ENCODE measurements around the gene CMSS1. TPM values are rescaled to one million over a fixed set of nuclear protein-coding genes. Genes with fewer than 3 reads are reported as not detected.

Gene CMSS1
- polyA plus RNA-seq (ENCODE audit: insufficient read length in 12 of 12): 10 to 100 TPM in 11 of 12 donors, not detected in 1; 21.0 to 39.9 (median 29.5) TPM
- long read RNA-seq, donor 1, partial matches to known transcripts: 6 of 6 reads
- long read RNA-seq, donor 1, other reads (novel, unspliced or antisense): 0 of 6 reads
- long read RNA-seq, donor 2, partial matches to known transcripts: 48 of 49 reads
- long read RNA-seq, donor 2, other reads (novel, unspliced or antisense): 0 of 49 reads
- long read RNA-seq, donor 3, partial matches to known transcripts: 16 of 21 reads
- long read RNA-seq, donor 3, other reads (novel, unspliced or antisense): 5 of 21 reads
- long read RNA-seq, donor 4: 0 reads
- long read RNA-seq, donor 5, partial matches to known transcripts: 124 of 125 reads
- long read RNA-seq, donor 5, other reads (novel, unspliced or antisense): 0 of 125 reads
- long read RNA-seq, donor 6: 0 reads
- long read RNA-seq, donor 7, partial matches to known transcripts: 58 of 58 reads
- long read RNA-seq, donor 7, other reads (novel, unspliced or antisense): 0 of 58 reads
- long read RNA-seq, donor 8: 0 reads
- long read RNA-seq, donor 9: 0 reads
- long read RNA-seq, donor 10, partial matches to known transcripts: 10 of 11 reads
- long read RNA-seq, donor 10, other reads (novel, unspliced or antisense): 0 of 11 reads
- long read RNA-seq, donor 11, partial matches to known transcripts: 72 of 72 reads
- long read RNA-seq, donor 11, other reads (novel, unspliced or antisense): 0 of 72 reads

DNA sequence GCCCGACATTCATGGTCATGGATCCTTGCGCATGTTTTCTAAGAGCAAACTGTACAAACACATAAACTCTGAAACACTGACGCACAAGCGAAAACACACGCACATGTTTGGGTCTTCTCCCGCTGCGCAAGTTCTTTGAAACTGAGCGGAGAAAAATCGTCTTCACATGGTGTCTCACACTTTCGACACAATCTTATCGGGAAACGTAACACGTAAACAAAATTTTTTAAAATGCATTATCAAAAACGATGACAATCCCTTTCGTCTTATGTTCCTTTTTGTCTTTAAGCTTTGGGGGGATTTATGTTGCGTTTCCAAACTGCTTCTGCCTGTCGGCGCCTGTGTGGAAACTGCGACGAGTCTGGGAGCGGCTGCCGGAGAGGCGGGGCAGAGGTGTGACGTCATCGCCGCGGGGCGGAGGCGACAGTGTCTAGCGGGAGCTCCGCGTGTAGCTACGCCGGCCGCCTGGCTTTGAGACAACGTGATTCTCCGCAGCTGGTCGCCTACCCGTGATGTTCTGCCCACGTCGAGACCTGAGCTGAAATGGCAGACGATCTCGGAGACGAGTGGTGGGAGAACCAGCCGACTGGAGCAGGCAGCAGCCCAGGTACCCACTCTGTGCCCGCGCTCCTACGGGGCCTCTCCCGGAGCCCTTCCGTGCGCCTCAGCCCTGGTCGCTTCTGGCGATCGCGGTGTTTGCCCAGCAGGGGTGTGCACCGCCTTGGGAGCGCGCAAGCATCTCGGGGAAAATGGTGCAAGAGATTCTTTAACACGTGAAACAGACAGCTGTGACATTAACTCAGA lies at the start of gene CMSS1:
TSS of gene CMSS1 (plus strand) at position 426 of the 804 bp plus-strand sequence.
- peak; percentile 95 for DNase-seq

DNA sequence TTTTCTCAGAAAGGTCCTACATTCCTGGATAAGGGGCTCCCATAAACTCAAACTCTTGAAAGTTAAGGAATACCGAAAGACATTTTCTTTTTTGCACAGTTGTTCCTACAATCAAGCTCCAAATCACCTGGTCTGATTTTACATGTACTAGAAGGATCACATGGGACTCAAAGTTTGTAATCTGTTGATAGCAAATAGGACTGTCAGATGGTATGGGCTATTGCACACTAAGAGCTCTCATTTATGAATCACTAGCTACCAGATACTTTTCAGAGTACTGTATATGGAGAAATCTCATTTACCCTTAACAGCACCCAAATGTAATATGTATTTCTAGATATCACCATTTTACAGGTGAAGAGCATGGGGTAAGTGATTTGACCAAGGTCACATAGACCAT lies 49.5 kb upstream of the CMSS1 start:
- DNase-seq: no peak

DNA sequence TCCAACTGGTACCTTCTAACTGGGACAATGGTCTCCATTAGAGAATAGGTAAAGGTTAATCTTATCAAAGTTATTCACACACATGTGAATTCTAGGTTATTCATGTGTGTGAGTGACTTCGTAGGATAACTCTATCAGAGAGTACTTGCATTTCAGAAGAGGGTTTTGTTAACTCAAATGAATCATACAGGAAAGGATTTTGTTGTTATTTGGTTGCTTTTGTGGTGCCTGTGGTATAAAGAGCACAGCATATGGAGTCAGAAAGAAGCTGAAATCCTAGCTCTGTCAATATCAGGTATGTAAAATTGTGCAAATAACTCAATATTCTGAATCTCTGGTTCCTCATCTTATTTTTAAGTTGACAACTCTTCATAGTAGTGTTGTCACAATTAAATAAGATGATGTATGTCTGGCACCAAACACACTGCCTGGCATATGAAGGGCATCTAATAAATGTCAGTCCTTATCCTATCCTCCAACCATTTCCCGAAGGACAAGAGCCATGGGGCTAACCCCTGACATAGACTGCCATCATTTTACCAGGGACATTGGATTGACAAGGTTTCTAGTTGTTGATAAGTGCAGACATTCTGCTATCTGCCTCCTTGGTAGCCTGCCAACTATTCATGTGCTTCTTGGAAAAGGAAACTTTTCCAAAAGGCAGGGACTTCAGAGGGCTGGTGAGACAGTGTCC lies 48.7 kb upstream of the CMSS1 start:
- DNase-seq: no peak

DNA sequence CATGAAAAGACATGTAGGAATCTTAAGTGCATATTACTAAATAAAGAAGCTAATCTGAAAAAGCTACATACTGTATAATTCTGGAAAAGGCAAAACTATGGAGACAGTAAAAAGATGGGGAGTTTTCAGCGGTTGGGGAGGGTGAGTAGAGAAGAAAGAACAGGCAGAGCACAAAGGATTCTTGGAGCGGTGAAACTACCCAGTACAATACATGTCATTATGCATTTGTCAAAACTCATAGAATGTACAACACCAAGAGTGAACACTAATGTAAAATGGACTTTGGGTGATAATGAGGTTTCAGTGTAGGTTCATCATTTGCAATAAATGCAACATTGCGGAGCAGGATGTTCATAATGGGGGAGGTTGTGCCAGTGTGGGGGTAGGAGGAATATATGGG lies 45.5 kb upstream of the CMSS1 start:
- DNase-seq: no peak

DNA sequence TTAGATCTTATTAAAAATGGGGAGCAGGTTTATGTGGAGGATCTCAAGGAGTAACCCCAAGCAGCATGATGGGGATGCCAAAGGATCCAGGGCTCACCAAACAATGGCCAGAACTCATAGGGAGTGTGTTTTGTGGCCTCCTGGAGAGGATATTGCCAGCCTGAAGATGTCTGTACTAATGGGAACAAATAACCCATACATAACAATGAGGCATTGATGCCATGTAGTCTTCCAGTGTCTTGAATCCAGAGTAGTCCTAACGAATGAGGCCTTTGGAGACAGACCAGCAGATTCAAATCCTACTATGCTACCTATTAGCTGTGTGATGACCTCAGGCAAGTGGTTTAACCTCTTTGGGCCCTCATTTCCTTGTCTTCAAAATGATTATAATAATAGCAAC lies 45.0 kb upstream of the CMSS1 start:
- no peak for DNase-seq

DNA sequence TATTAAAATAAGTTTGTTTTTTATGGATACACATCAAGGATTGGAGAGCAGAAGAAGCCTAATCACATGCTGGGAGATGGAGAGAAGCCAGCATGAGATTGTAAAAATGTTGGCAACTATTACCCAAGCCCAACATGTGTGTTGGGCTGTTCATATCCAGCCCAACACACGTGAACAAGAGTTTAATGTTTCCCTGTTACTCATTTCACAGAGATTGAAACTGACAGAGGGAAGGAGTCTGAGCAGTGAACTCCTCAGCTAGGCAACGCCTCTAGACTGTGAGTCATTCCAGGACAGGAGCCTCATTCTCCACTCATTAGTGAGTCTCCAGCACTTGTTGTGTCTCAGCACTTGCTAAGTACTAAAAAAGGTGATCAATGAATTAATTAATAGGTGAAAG lies 43.2 kb upstream of the CMSS1 start:
- no peak for DNase-seq

DNA sequence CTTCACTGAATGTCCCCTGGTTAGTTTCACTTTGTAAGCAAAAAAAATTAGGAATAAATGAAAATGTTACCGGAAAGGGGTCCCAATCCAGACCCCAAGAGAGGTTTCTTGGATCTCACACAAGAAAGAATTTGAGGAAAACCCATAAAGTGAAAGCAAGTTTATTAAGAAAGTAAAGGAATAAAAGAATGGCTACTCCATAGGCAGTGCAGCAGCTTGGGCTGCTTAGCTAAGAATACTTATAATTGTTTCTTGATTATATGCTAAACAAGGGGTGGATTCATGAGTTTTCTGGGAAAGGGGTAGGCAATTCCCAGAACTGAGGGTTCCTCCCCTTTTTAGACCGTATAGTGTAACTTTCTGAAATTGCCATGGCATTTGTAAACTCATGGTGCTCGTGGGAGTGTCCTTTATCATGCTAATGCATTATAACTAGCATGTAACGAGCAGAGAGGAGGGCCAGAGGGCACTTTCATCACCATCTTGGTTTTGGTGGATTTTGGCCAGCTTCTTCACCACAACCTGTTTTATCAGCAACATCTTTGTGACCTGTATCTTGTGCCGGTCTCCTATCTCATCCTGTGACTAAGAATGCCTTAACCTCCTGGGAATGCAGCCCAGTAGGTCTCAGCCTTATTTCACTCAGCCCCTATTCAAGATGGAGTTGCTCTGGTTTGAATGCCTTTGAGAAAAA lies 41.0 kb upstream of the CMSS1 start:
- DNase-seq: no peak

DNA sequence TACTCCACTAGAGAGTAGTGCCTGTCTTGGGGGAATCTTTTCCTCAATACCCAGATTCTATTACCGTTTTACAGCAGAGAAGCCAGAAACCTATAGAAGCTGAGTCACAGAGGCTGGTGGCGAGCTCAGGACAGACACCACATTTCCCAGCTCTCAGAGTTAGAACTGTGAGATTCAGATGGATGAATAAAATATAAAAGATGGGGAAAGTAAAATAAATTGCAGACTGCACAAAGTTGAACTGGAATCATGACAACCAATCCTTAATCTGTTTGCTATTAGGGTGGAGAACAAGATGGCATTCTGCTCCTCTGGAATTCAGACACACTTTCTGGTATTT lies 40.5 kb upstream of the CMSS1 start:
- DNase-seq: no peak

DNA sequence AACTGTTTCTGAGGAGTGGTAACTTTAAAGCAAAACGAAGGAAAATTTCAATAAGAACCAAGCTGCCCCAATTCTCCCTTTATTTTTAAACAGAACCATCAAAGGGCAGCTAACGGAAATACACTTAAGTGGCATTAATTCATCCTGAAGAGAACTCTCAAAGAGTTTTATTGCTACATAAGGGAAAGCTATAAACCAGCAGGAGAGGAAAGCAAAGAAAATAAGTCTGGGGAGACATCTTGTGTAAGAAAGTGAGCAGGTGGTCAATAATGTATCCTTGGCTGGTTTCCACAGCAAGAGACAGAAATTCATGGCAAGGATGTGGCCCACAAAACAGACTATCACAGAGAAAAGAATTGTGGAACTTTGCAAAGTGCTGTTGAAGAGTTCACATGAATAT lies 40.0 kb upstream of the CMSS1 start:
- DNase-seq: no peak

DNA sequence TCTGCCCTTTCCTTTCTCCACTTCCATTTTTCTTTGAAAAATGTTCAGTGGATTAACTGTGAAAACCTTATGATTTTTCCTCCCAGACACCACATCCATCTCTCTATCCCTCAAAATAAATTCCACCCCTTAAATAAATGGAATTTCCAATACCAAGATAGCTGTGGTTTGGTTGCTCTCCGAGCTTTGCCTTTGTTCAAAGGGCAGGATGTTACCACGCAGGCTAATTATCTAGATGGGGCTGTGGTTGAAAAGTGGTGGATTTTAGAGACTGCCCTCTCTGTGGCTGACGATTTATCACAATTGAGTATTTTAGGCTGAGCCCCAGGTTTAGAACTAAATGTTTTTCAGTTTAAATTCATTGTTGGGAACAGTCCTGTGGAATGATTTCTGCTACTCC lies 36.9 kb upstream of the CMSS1 start:
- DNase-seq: no peak

DNA sequence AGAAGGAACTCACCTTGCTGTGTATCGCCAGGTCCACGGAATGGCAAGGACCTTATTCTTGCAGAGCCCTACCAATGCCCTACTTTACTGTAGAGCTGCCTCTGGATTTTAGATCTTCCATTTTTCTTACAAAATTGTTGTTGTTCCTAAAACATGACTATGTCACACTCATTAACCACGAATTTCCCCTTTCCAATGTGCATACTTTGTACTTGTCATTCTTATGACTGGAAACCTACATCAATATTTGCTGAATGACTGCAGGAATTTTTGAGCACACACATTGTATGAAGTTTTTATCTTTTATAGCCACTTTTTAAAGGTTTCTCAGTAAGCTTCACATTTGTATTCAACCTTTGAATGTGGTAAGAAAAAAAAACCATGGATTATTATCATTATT lies 35.9 kb upstream of the CMSS1 start:
- no peak for DNase-seq

DNA sequence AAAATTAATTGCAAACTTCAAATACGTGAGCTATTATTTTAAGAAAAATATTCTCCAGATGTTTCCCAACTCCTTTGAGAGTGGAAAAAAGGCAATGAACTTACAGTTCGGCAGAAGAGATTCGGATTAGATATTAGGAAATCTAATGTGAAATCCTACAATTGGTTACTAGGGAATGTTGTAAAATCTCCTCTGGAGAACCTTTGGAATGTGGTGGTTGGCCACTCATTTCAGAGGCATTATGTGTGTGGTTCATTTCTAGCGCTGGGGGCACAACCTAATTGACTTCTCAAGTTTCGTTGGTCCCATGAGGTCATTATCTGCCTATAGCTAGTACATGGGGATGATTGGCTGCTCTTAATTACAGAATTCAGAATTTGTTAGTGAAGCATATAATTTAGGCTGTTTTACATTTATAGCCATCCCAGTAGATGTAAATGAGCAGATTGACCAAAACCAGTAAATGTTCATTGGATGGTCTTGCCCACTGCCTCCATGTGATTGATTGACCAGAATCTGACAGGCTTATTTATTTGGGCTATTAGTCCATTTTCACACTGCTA lies 34.6 kb upstream of the CMSS1 start:
- DNase-seq: no peak

DNA sequence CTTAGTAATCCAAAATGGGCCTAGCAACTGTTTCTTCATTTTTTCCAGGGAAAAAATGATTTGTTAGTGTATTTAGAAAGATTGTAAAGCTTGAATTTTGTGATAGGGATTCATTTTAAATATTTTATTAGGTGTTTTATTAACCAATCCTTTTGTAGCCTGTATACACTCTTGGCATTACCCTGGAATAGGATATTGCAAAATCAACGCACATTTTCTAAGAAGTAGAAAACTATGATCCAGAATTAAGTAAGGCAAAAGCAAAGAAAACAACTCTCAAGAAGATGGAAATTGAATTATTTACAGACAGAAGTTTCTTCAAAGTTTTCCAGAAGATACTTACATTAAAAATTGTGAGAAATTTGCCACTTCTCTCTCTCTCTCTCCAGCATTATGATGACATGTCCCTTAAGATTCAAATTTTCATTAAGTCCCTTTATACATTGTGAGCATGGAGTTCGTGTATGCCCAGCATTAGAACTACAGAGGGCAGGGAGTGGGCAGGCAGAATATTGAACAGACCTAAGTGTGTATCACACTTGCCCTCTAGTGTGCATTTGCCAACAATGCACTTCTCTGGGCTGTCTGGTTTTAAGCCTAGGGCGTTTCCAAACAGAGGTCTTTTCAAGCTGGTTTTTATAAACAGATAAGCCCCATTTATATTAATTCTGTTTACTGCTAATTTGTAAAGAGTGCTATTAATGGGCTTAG lies 28.5 kb upstream of the CMSS1 start:
- DNase-seq: no peak

DNA sequence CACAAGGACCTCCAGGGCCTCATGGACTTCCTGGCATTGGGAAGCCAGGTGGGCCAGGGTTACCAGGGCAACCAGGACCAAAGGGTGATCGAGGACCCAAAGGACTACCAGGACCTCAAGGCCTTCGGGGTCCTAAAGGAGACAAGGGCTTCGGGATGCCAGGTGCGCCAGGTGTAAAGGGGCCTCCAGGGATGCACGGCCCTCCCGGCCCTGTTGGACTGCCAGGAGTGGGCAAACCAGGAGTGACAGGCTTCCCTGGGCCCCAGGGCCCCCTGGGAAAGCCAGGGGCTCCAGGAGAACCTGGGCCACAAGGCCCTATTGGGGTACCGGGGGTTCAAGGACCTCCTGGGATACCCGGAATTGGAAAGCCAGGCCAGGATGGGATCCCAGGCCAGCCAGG lies 23.2 kb upstream of the CMSS1 start:
- no peak for DNase-seq

DNA sequence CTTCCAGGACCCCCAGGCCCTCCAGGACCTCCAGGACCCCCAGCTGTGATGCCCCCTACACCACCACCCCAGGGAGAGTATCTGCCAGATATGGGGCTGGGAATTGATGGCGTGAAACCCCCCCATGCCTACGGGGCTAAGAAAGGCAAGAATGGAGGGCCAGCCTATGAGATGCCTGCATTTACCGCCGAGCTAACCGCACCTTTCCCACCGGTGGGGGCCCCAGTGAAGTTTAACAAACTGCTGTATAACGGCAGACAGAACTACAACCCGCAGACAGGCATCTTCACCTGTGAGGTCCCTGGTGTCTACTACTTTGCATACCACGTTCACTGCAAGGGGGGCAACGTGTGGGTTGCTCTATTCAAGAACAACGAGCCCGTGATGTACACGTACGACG lies 22.1 kb upstream of the CMSS1 start:
- no peak for DNase-seq

DNA sequence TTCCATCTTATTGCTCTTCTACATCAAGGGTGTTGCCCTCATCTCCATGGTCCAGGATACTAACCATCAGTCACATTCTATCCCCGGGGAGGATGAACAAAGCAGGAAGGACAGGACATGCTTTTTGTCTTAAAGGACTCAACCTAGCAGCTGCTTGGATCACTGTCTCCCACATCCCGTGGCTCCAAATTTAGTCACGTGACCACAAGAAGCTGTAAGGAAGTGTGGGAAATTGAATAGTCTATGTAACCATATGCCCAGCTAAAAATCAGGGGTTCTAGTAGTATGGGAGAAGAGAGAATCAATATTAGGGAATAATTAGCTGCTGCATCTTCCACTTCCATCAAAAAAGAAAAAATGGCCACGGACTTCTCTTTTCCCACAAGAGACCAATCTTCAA lies 18.2 kb upstream of the CMSS1 start:
- DNase-seq: no peak

DNA sequence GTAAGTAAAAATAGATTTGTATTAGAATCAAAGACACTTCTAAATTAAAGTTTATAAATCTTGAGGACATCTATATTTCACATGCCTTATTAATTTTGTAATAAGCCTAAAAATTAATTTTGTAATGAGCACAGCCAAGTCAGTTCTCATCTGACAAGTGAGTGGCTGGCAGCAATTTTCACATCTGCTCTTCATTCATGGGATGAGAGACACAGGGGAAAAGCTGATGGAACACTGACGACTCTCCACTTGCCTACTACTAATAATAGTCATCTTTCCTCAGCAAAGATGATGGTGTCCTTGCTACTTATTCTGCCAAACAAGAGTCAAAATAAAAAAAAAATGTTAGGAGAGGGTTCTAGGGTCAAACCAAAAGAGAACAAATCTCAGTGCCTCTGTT lies 14.4 kb upstream of the CMSS1 start:
- DNase-seq: peak; percentile 44

DNA sequence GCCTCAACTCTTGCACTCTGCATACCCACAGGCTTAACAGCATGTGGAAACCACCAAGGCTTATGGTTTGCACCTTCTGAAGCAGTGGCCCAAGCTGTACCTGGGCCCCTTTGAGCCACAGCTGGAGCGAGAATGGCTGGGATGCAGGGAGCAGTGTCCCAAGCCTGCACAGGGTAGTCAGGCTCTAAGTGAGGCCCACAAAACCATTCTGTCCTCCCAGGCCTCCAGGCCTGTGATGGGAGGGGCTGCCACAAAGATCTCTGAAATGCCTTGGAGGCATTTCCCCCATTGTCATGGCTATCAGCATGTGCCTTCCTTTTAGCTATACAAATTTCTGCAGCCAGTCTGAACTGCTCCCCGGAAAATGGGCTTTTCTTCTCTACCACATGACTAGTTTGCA lies 12.5 kb upstream of the CMSS1 start:
- DNase-seq: no peak

DNA sequence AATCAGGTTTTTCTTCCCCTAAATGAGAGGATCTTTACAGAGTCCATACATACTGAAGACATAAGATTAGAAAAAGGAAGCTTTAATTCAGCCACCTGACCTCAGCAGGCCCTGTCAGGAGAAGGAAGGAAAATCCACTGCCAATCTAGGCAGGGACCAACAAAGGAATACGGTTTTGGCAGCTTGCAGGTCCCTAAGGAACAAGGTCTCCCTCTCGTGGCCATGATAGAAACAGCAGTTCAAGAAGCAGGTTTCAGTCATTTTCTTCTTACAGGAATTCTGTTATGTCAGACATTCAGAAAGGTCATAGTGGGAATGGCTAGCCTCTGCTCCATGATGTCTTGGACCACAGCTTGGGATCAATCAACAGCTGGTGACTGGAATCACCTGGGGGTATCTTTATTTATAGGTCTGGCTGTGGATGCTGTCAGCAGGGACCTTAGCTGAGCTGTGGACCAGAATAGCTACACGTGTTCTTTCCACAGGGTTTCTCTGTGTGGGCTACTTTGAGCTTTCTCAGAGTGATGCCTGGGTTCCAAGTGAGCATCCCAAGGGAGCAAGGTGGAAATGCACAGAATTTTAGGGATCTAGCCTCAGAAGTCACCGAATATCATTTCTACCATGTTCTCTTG lies 9.4 kb upstream of the CMSS1 start:
- peak; percentile 24 for DNase-seq

DNA sequence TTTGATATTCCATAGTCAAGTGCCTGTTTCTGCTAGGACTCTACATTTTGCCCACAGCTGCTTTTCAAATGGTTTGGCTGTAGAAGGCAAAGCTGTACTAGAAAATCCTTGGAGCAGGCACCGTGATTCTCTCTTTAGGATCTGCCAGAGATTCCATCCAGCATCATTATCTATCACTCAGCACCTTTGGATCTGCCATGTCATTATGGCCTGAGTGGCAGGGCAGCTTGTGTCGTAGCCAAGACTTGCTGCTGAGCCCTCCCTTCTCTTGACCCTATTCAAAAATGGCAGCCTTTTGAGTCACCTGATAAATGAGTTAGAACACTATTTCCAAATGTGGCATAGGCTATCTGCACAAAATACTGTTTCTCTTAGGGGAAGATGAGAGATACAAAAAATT lies 8.1 kb upstream of the CMSS1 start:
- no peak for DNase-seq
